ENCODE measurements around the gene ELK1. TPM values are rescaled to one million over a fixed set of nuclear protein-coding genes. Genes with fewer than 3 reads are reported as not detected.

Gene ELK1
- total RNA-seq, 6 experiments from 2014 or later = 42.8 to 49.1 (median 45.7) TPM

DNA sequence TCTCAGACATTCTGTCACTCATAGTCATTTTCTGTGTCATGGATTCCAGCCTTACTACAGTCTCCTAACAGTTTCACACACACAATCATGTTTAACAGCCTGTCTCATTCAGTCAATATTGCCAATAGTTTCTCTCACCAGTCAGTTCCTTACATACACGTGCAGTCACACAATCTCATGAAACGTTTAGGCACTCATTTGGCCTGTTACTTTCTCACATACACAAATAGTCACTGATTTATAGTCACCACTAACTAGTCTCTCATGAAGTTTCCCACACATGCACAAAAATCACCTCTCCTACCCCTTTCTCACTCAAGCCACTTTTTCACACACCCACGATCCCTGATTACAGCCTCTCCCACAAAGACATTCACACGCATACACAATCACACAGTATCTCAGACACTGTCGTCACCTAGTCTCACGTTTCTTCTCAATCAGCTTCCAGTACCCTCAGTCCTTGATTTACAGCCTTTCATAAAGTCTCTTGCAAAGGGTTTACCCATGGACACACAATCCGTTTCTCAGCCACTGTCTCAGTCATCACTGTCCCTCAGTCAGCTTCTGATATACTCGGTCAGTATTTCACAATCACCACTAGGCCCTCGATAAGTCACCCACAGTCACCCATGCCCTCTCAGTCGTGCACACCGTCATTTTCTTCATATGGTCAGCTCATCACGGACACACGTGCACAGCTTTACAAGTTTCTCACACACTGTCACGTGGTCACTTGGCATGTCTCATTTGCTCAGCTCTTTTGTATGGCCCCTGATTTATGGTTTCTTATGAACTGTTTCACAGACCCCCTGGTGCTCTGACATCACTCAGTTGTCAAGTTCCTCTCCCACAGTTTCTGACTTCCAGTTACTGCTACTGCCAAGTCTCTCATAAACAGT lies 16.4 kb downstream of the ELK1 start:
- no peaks in the 10 kb centered on the region for H3K4me1 Mint-ChIP-seq (ENCODE audit: low read depth)
- H3K4me3 Mint-ChIP-seq = no peak overlapping the region
- no peaks in the 10 kb centered on the region for H3K9me3 Mint-ChIP-seq
- no peaks in the 10 kb centered on the region; the same call in 1 of the 2 replicates for H3K27me3 Mint-ChIP-seq (ENCODE audit: insufficient read depth)
- TF ChIP-seq, protein P1, sequence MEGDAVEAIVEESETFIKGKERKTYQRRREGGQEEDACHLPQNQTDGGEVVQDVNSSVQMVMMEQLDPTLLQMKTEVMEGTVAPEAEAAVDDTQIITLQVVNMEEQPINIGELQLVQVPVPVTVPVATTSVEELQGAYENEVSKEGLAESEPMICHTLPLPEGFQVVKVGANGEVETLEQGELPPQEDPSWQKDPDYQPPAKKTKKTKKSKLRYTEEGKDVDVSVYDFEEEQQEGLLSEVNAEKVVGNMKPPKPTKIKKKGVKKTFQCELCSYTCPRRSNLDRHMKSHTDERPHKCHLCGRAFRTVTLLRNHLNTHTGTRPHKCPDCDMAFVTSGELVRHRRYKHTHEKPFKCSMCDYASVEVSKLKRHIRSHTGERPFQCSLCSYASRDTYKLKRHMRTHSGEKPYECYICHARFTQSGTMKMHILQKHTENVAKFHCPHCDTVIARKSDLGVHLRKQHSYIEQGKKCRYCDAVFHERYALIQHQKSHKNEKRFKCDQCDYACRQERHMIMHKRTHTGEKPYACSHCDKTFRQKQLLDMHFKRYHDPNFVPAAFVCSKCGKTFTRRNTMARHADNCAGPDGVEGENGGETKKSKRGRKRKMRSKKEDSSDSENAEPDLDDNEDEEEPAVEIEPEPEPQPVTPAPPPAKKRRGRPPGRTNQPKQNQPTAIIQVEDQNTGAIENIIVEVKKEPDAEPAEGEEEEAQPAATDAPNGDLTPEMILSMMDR (IDR thresholded peaks at IDR 0.05) = no peak
- H3K27ac Mint-ChIP-seq = no peak overlapping the region
- H3K36me3 Mint-ChIP-seq (ENCODE audit: low read depth) = no peaks in the 10 kb centered on the region; the same call in 1 of the 2 replicates
- DNase-seq = no peak

DNA sequence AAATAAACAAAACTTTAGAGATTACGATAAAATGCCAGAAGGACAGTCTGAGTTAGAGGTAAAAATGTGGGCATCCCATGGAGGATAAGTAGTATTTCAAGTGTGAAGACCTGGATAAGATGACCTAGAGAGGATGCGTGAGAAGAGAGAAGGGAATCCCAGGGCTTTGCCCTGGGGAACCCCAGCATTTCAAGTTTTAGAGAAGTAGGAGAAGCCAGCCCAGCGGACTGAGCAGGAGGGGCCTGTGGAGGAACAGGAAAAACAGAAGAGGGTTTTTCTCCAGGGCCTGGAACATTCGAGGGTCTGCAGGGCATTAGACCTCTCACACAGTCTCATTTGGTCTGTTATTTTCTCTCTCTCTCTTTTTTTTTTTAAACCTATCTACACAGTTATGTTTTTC lies 17.7 kb downstream of the ELK1 start:
- DNase-seq = no peak
- H3K36me3 Mint-ChIP-seq (ENCODE audit: low read depth) = no peaks in the 10 kb centered on the region; the same call in 1 of the 2 replicates
- H3K27me3 Mint-ChIP-seq (ENCODE audit: insufficient read depth) = no peaks in the 10 kb centered on the region; the same call in 1 of the 2 replicates
- H3K9me3 Mint-ChIP-seq = no peaks in the 10 kb centered on the region
- H3K4me1 Mint-ChIP-seq (ENCODE audit: low read depth) = no peaks in the 10 kb centered on the region
- no peak overlapping the region for H3K4me3 Mint-ChIP-seq
- no peak overlapping the region for H3K27ac Mint-ChIP-seq
- TF ChIP-seq, protein P1 (IDR thresholded peaks at IDR 0.05) = no peak

DNA sequence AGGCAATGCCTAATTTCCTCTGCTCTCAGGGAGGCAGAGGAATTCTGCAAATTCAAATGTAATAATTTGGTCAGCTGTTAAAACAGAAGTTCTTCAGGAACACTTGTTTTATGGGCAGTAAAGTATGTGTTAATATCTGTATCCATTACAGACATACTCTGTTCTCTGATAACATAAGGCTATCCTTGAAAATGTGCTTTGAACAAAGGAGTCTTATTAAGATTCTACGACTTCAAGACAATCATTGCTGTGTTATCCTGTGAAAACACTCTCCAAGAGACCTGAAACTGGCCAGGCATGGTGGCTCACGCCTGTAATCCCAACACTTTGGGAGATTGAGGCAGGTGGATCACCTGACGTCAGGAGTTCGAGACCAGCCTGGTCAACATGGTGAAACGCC lies 18.7 kb downstream of the ELK1 start:
- TF ChIP-seq, protein P1 (IDR thresholded peaks at IDR 0.05) = no peak
- H3K27me3 Mint-ChIP-seq (ENCODE audit: insufficient read depth) = no peaks in the 10 kb centered on the region; the same call in 1 of the 2 replicates
- DNase-seq = no peak
- H3K4me1 Mint-ChIP-seq (ENCODE audit: low read depth) = no peaks in the 10 kb centered on the region
- no peak overlapping the region for H3K27ac Mint-ChIP-seq
- no peaks in the 10 kb centered on the region for H3K9me3 Mint-ChIP-seq
- H3K4me3 Mint-ChIP-seq = no peak overlapping the region
- no peaks in the 10 kb centered on the region; the same call in 1 of the 2 replicates for H3K36me3 Mint-ChIP-seq (ENCODE audit: low read depth)

DNA sequence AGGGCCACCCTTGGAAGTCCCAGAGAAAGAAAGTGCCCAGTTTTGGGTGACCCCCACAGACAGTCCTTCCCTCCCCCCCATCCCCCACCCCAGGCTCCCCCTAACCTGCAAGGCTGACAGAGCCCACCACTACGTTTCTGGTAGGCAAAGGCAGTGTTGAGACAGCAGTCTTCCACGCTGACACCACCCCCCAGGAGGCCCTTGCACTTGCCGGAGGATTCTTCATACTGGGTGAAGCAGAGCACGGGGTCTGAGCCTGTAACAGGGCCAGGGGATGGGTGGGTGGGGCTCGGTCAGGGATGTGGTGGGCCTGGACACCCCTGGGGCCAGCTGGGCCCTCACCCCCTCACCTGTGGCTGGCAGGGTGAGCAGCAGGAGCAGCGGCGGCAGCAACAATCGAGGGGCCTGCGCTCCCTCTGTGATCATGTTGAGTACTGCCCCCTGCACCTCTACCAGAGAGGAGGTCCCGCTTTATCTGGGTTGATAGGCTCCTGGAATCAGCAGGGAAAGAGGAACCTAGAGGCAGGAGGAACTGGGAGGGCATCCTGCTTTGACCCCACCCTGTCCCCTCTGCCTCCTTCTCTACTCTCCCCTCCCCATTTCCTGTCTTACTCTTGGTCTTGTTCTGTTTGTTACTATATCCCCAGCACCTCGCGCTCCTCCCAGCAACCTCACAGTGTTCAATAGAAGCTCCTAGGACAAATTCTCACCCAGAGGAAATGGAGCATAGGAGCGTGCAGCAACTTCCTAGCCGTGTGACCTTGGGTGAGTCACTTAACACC lies 20.8 kb downstream of the ELK1 start, which contains the start of gene CFP:
CFP (minus strand) TSS at position 512 of the 782 bp plus-strand sequence; CDS start at position 426, 86 bp downstream.
- Mint-ChIP-seq H3K36me3 (ENCODE audit: low read depth) (no peaks in the 10 kb centered on the region; the same call in 1 of the 2 replicates), H3K9me3 (no peaks in the 10 kb centered on the region), H3K4me1 (ENCODE audit: low read depth) (no peaks in the 10 kb centered on the region), H3K27ac (no peak within 1 kb of the TSS), H3K27me3 (ENCODE audit: insufficient read depth) (no peaks in the 10 kb centered on the region; the same call in 1 of the 2 replicates), H3K4me3 (no peak within 1 kb of the TSS)
- TF ChIP-seq, protein P1 (IDR thresholded peaks at IDR 0.05) = no peak
- DNase-seq = no peak

DNA sequence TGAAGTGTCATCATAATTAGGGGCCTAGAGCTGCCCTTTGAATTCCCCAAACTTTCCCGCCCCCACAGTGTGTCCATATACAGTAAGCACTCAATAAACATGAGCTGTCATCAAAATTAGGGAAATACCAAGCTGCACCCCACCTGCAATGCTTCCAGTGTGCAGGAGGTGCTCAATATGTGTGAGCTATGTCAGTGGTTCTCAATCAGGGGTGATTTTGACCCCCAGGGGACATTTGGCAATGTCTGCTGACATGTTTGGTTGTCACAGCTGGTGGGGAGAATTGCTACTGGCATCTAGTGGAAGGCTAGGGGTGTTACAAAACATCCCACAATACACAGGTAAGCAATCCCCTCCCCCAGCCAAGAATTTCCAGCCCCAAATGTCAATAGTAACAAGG lies 21.4 kb downstream of the ELK1 start:
- TF ChIP-seq, protein P1 (IDR thresholded peaks at IDR 0.05) = no peak
- no peaks in the 10 kb centered on the region; the same call in 1 of the 2 replicates for H3K36me3 Mint-ChIP-seq (ENCODE audit: low read depth)
- no peaks in the 10 kb centered on the region; the same call in 1 of the 2 replicates for H3K27me3 Mint-ChIP-seq (ENCODE audit: insufficient read depth)
- no peaks in the 10 kb centered on the region; the same call in 1 of the 2 replicates for H3K4me1 Mint-ChIP-seq (ENCODE audit: low read depth)
- DNase-seq = no peak
- no peak overlapping the region for H3K27ac Mint-ChIP-seq
- H3K9me3 Mint-ChIP-seq = no peaks in the 10 kb centered on the region
- H3K4me3 Mint-ChIP-seq = no peak overlapping the region
